OCI-LY1 (cell line): ENCODE results near the gene EYA2.

Source experiments
- H2AFZ ChIP-seq: fragments of 200-600 bp; sonication (generic), shearing (Covaris generic); 2 replicates; pipeline ENCODE4 v1.6.0; 2014; ENCODE audit warnings: antibody characterized with exemption, mild to moderate bottlenecking, low read length
- H3F3A ChIP-seq: fragments of 200-600 bp; sonication (generic), shearing (Covaris generic); 2 replicates; pipeline ENCODE4 v1.6.0; 2014; ENCODE audit warnings: mild to moderate bottlenecking, antibody characterized with exemption, low read length, moderate library complexity; ENCODE audit not compliant: insufficient read depth
- H3K27ac ChIP-seq: fragments of 200-600 bp; sonication (generic); 2 replicates; pipeline ENCODE4 v1.5.1; 2014; ENCODE audit warnings: low read length, mixed run types, mild to moderate bottlenecking, low read depth; ENCODE audit not compliant: poor library complexity, severe bottlenecking
- H3K27me3 ChIP-seq: fragments of 200-600 bp; sonication (generic); 2 replicates; pipeline ENCODE4 v1.6.0; 2014; ENCODE audit warnings: antibody characterized with exemption, mild to moderate bottlenecking, low read length, moderate library complexity; ENCODE audit not compliant: insufficient read depth
- H3K36me3 ChIP-seq: fragments of 200-600 bp; sonication (generic); 2 replicates; pipeline ENCODE4 v1.6.1; 2014; ENCODE audit warnings: mild to moderate bottlenecking, antibody characterized with exemption, low read length, moderate library complexity, mixed read lengths; ENCODE audit not compliant: insufficient read depth
- H3K4me1 ChIP-seq: fragments of 200-600 bp; sonication (generic); 2 replicates; pipeline ENCODE4 v1.5.1; 2014; ENCODE audit warnings: mild to moderate bottlenecking, low read length, moderate library complexity; ENCODE audit not compliant: insufficient read depth, severe bottlenecking
- H3K4me2 ChIP-seq: fragments of 200-600 bp; sonication (generic), shearing (Covaris generic); 2 replicates; pipeline ENCODE4 v1.6.1; 2014; ENCODE audit warnings: low read length
- H3K4me3 ChIP-seq: fragments of 200-600 bp; sonication (generic); 2 replicates; pipeline ENCODE4 v1.5.1; 2014; ENCODE audit warnings: low read length, low read depth, mild to moderate bottlenecking, mixed read lengths; ENCODE audit not compliant: poor library complexity, severe bottlenecking
- H3K79me2 ChIP-seq: fragments of 200-600 bp; shearing (Covaris generic); 2 replicates; pipeline ENCODE4 v1.6.1; 2016; ENCODE audit warnings: mixed run types, low read length, mixed read lengths; ENCODE audit not compliant: insufficient read depth
- H3K9ac ChIP-seq: fragments of 200-600 bp; sonication (generic), shearing (Covaris generic); 2 replicates; pipeline ENCODE4 v1.6.1; 2014; ENCODE audit warnings: mild to moderate bottlenecking, low read length, mixed read lengths
- H3K9me2 ChIP-seq: fragments of 200-600 bp; sonication (generic), shearing (Covaris generic); 2 replicates; pipeline ENCODE4 v1.6.1; 2014; ENCODE audit warnings: low read depth, mild to moderate bottlenecking, low read length, mixed read lengths
- H3K9me3 ChIP-seq: fragments of 200-600 bp; shearing (Covaris generic); 2 replicates; pipeline ENCODE4 v1.6.1; 2014; ENCODE audit warnings: low read length, mixed read lengths
- H4K20me1 ChIP-seq: fragments of 200-600 bp; sonication (generic), shearing (Covaris generic); 2 replicates; pipeline ENCODE4 v1.6.0; 2016; ENCODE audit warnings: mild to moderate bottlenecking, low read length; ENCODE audit not compliant: insufficient read depth
- EZH2 ChIP-seq: fragments of 200-600 bp; sonication (generic), shearing (Covaris generic); IDR thresholded peaks from 2 replicates; pipeline ENCODE4 v1.8.0; 2017; ENCODE audit warnings: borderline replicate concordance, mixed run types, mild to moderate bottlenecking, antibody characterized with exemption, low read length, moderate library complexity, mixed read lengths
- TF ChIP-seq, protein P1 (sequence below): fragments of 200-600 bp; sonication (generic), shearing (Covaris generic); IDR thresholded peaks from 2 replicates; pipeline ENCODE4 v1.5.1; 2017; ENCODE audit warnings: mild to moderate bottlenecking, antibody characterized with exemption, low read length, moderate library complexity, mixed read lengths

Gene EYA2

GRCh38 chr20:46940616-46941015 lies 46.0 kb downstream of the EYA2 start:
- Histone ChIP-seq H3K4me3 (no peak overlapping the region), H3K9me2 (no peaks in the 10 kb centered on the region), H3K9ac (no peak overlapping the region), H2AFZ (no peak overlapping the region), H3K36me3 (no peaks in the 10 kb centered on the region), H3K27ac (no peak overlapping the region), H3F3A (no peaks in the 10 kb centered on the region), H3K4me2 (no peak overlapping the region), H3K27me3 (0 out of 2 replicates have a peak, but pooled peaks cover 4% of the 10 kb centered on the region), H3K9me3 (no peaks in the 10 kb centered on the region), H3K4me1 (no peaks in the 10 kb centered on the region), H4K20me1 (no peaks in the 10 kb centered on the region), H3K79me2 (no peaks in the 10 kb centered on the region)
- TF ChIP-seq, protein P1, sequence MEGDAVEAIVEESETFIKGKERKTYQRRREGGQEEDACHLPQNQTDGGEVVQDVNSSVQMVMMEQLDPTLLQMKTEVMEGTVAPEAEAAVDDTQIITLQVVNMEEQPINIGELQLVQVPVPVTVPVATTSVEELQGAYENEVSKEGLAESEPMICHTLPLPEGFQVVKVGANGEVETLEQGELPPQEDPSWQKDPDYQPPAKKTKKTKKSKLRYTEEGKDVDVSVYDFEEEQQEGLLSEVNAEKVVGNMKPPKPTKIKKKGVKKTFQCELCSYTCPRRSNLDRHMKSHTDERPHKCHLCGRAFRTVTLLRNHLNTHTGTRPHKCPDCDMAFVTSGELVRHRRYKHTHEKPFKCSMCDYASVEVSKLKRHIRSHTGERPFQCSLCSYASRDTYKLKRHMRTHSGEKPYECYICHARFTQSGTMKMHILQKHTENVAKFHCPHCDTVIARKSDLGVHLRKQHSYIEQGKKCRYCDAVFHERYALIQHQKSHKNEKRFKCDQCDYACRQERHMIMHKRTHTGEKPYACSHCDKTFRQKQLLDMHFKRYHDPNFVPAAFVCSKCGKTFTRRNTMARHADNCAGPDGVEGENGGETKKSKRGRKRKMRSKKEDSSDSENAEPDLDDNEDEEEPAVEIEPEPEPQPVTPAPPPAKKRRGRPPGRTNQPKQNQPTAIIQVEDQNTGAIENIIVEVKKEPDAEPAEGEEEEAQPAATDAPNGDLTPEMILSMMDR: no peak
- TF ChIP-seq EZH2: no peak

GRCh38 chr20:46941404-46941803 lies 46.8 kb downstream of the EYA2 start:
- H3K36me3 ChIP-seq: no peaks in the 10 kb centered on the region
- no peaks in the 10 kb centered on the region for H3K9me2 ChIP-seq
- no peaks in the 10 kb centered on the region for H3K4me1 ChIP-seq
- 0 out of 2 replicates have a peak, but pooled peaks cover 4% of the 10 kb centered on the region for H3K27me3 ChIP-seq
- H3K79me2 ChIP-seq: no peaks in the 10 kb centered on the region
- no peak overlapping the region for H2AFZ ChIP-seq
- no peak overlapping the region for H3K27ac ChIP-seq
- TF ChIP-seq EZH2: no peak
- TF ChIP-seq, protein P1: no peak
- H3K9me3 ChIP-seq: no peaks in the 10 kb centered on the region
- H3K4me2 ChIP-seq: no peak overlapping the region
- no peaks in the 10 kb centered on the region for H4K20me1 ChIP-seq
- H3K9ac ChIP-seq: no peak overlapping the region
- no peak overlapping the region for H3K4me3 ChIP-seq
- no peaks in the 10 kb centered on the region for H3F3A ChIP-seq

DNA sequence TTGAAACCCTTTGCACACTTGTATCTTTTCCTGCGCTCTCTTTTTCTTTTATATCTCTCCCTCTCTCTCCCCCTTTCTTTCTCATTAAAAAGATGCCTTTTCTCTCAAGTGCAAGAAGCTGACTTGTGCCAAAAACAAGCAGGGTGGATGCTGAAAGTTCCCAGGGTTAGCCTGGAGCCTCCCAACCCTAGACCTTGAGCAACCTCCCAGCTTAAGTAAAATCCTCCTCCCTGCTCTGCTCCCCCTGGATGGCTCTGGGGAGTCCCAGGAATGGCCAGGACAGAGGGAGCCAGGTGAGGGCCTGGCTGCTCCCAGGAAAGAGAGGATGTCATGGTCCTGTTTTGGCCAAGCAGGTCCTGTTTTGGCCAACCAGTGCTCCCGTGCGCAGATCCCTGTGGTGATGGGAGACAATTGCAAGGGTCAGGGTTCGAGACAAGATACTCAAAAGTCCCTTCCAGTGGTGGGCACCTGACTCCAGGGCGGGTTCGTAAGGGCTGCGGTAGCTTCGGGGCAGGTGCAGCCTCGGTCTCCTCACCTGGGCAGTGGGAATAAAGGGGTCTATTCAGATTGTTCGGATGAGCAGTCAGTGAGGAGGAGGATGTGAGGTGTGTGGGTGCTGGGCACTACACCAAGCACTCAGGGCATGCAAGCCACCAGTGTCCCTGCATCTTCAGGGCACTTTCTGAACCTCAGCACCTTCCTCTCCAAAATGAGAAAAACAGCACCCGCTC lies 49.4 kb downstream of the EYA2 start:
- Histone ChIP-seq H3K27ac (no peak overlapping the region), H4K20me1 (no peaks in the 10 kb centered on the region), H3F3A (no peaks in the 10 kb centered on the region), H3K4me2 (no peak overlapping the region), H3K9ac (no peak overlapping the region), H3K4me3 (no peak overlapping the region), H3K27me3 (no peaks in the 10 kb centered on the region), H3K4me1 (no peaks in the 10 kb centered on the region), H3K36me3 (no peaks in the 10 kb centered on the region), H3K9me3 (no peaks in the 10 kb centered on the region), H3K9me2 (no peaks in the 10 kb centered on the region), H3K79me2 (no peaks in the 10 kb centered on the region), H2AFZ (no peak overlapping the region)
- TF ChIP-seq, protein P1: no peak
- no peak for TF ChIP-seq EZH2
